LNCAP (cell line): Measurements from ENCODE around the gene NIN.

Source experiments
- CTCF ChIP-seq: fragments of 450-650 bp; IDR thresholded peaks from 2 replicates; pipeline ENCODE4 v1.5.1; 2017; ENCODE audit warnings: mild to moderate bottlenecking

The NIN gene

GRCh38 chr14:50733494-50733893 lies 97.5 kb downstream of the NIN start:
- TF ChIP-seq CTCF = no peak

- no peak for TF ChIP-seq CTCF
Observed at GRCh38 chr14:50728836-50729235, 102.1 kb downstream of the NIN start.

- TF ChIP-seq CTCF = no peak
Observed at GRCh38 chr14:50726372-50727107, 104.4 kb downstream of the NIN start.

- no peak for TF ChIP-seq CTCF
Observed at GRCh38 chr14:50725761-50726160, 105.2 kb downstream of the NIN start.

GRCh38 chr14:50719911-50720759 lies 110.8 kb downstream of the NIN start:
- TF ChIP-seq CTCF = no peak

- no peak for TF ChIP-seq CTCF
Observed at GRCh38 chr14:50718949-50719348, 112.0 kb downstream of the NIN start.

GRCh38 chr14:50717811-50718210 lies 113.2 kb downstream of the NIN start:
- TF ChIP-seq CTCF = no peak
